ENCODE measurements around the gene SHTN1. TPM values are rescaled to one million over a fixed set of nuclear protein-coding genes. Genes with fewer than 3 reads are reported as not detected.

Gene SHTN1
- total RNA-seq, 1 experiment from 2014 or later, result not detected

- H3K36me3 ChIP-seq (ENCODE audit: insufficient read depth, low read length), result no peaks in the 10 kb centered on the region
- no peak overlapping the region for H3K9ac ChIP-seq (ENCODE audit: low read length)
- no peak overlapping the region for H2AFZ ChIP-seq (ENCODE audit: low read length)
- no peaks in the 10 kb centered on the region for H3K79me2 ChIP-seq (ENCODE audit: low read length)
- no peak overlapping the region for H3K4me2 ChIP-seq (ENCODE audit: low read depth, low read length, poor library complexity, severe bottlenecking)
- no peaks in the 10 kb centered on the region for H4K20me1 ChIP-seq (ENCODE audit: insufficient read depth, low read depth, low read length)
- no peaks in the 10 kb centered on the region for H3K9me2 ChIP-seq (replicated peaks; ENCODE audit: insufficient read depth, low read length)
- H3K4me3 ChIP-seq (ENCODE audit: low read length), result no peak overlapping the region
- H3K27me3 ChIP-seq (ENCODE audit: low read length), result no peaks in the 10 kb centered on the region
- no peaks in the 10 kb centered on the region for H3K9me3 ChIP-seq (ENCODE audit: low read length)
- peaks cover 5% of the 10 kb centered on the region for H3K4me1 ChIP-seq (ENCODE audit: low read length)
- DNase-seq, result no peak
- no peak overlapping the region for H3K27ac ChIP-seq (ENCODE audit: low read length)
Observed at GRCh38 chr10:116853701-116854100, 151.3 kb downstream of the SHTN1 start.

- H3K27me3 ChIP-seq (ENCODE audit: low read length), result no peaks in the 10 kb centered on the region
- no peak overlapping the region for H3K9ac ChIP-seq (ENCODE audit: low read length)
- H3K79me2 ChIP-seq (ENCODE audit: low read length), result no peaks in the 10 kb centered on the region
- no peak for DNase-seq
- H4K20me1 ChIP-seq (ENCODE audit: insufficient read depth, low read depth, low read length), result 0 out of 2 replicates have a peak, but pooled peaks cover 3% of the 10 kb centered on the region
- no peaks in the 10 kb centered on the region for H3K36me3 ChIP-seq (ENCODE audit: insufficient read depth, low read length)
- no peak overlapping the region for H3K4me2 ChIP-seq (ENCODE audit: low read depth, low read length, poor library complexity, severe bottlenecking)
- no peaks in the 10 kb centered on the region for H3K9me2 ChIP-seq (replicated peaks; ENCODE audit: insufficient read depth, low read length)
- no peaks in the 10 kb centered on the region for H3K9me3 ChIP-seq (ENCODE audit: low read length)
- no peak overlapping the region for H3K4me3 ChIP-seq (ENCODE audit: low read length)
- no peak overlapping the region for H3K27ac ChIP-seq (ENCODE audit: low read length)
- H3K4me1 ChIP-seq (ENCODE audit: low read length), result peaks cover 9% of the 10 kb centered on the region
- H2AFZ ChIP-seq (ENCODE audit: low read length), result no peak overlapping the region
Observed at GRCh38 chr10:116853287-116853686, 151.7 kb downstream of the SHTN1 start.

GRCh38 chr10:116852246-116852645 lies 152.7 kb downstream of the SHTN1 start:
- Histone ChIP-seq H3K27ac (ENCODE audit: low read length) (no peak overlapping the region), H2AFZ (ENCODE audit: low read length) (no peak overlapping the region), H3K9ac (ENCODE audit: low read length) (no peak overlapping the region), H3K9me3 (ENCODE audit: low read length) (no peaks in the 10 kb centered on the region), H3K4me2 (ENCODE audit: low read depth, low read length, poor library complexity, severe bottlenecking) (no peak overlapping the region), H3K4me1 (ENCODE audit: low read length) (peaks cover 13% of the 10 kb centered on the region), H3K27me3 (ENCODE audit: low read length) (no peaks in the 10 kb centered on the region), H3K36me3 (ENCODE audit: insufficient read depth, low read length) (no peaks in the 10 kb centered on the region), H3K9me2 (replicated peaks; ENCODE audit: insufficient read depth, low read length) (no peaks in the 10 kb centered on the region), H4K20me1 (ENCODE audit: insufficient read depth, low read depth, low read length) (0 out of 2 replicates have a peak, but pooled peaks cover 4% of the 10 kb centered on the region), H3K79me2 (ENCODE audit: low read length) (no peaks in the 10 kb centered on the region), H3K4me3 (ENCODE audit: low read length) (no peak overlapping the region)
- DNase-seq, result no peak

GRCh38 chr10:116850058-116850611 lies 154.9 kb downstream of the SHTN1 start:
- Histone ChIP-seq H3K27ac (ENCODE audit: low read length) (no peak overlapping the region), H3K9ac (ENCODE audit: low read length) (no peak overlapping the region), H3K4me2 (ENCODE audit: low read depth, low read length, poor library complexity, severe bottlenecking) (no peak overlapping the region), H2AFZ (ENCODE audit: low read length) (no peak overlapping the region), H3K27me3 (ENCODE audit: low read length) (no peaks in the 10 kb centered on the region), H3K9me2 (replicated peaks; ENCODE audit: insufficient read depth, low read length) (no peaks in the 10 kb centered on the region), H3K36me3 (ENCODE audit: insufficient read depth, low read length) (no peaks in the 10 kb centered on the region), H3K9me3 (ENCODE audit: low read length) (no peaks in the 10 kb centered on the region), H3K4me1 (ENCODE audit: low read length) (peaks cover 13% of the 10 kb centered on the region), H3K4me3 (ENCODE audit: low read length) (no peak overlapping the region), H4K20me1 (ENCODE audit: insufficient read depth, low read depth, low read length) (0 out of 2 replicates have a peak, but pooled peaks cover 4% of the 10 kb centered on the region), H3K79me2 (ENCODE audit: low read length) (no peaks in the 10 kb centered on the region)
- no peak for DNase-seq

GRCh38 chr10:116849248-116850057 lies 155.5 kb downstream of the SHTN1 start, which contains the start of gene ENO4:
TSS of gene ENO4 (plus strand) at chr10:116849499. CDS start at chr10:116849567, 68 bp downstream.
- H3K9me2 ChIP-seq (replicated peaks; ENCODE audit: insufficient read depth, low read length), result no peaks in the 10 kb centered on the region
- H3K27ac ChIP-seq (ENCODE audit: low read length), result no peak within 1 kb of the TSS
- H2AFZ ChIP-seq (ENCODE audit: low read length), result 0 out of 2 replicates have a peak within 1 kb of the TSS, but pooled peaks have one; percentile 7
- no peaks in the 10 kb centered on the region for H3K79me2 ChIP-seq (ENCODE audit: low read length)
- H3K36me3 ChIP-seq (ENCODE audit: insufficient read depth, low read length), result no peaks in the 10 kb centered on the region
- no peaks in the 10 kb centered on the region for H3K27me3 ChIP-seq (ENCODE audit: low read length)
- no peak for DNase-seq
- H3K4me1 ChIP-seq (ENCODE audit: low read length), result peaks cover 13% of the 10 kb centered on the region
- peak within 1 kb of the TSS; percentile 45 for H3K4me2 ChIP-seq (ENCODE audit: low read depth, low read length, poor library complexity, severe bottlenecking)
- no peak within 1 kb of the TSS for H3K9ac ChIP-seq (ENCODE audit: low read length)
- no peaks in the 10 kb centered on the region for H3K9me3 ChIP-seq (ENCODE audit: low read length)
- H3K4me3 ChIP-seq (ENCODE audit: low read length), result peak within 1 kb of the TSS; percentile 36; the same call in 1 of the 2 replicates
- 0 out of 2 replicates have a peak, but pooled peaks cover 4% of the 10 kb centered on the region for H4K20me1 ChIP-seq (ENCODE audit: insufficient read depth, low read depth, low read length)

- Histone ChIP-seq H4K20me1 (ENCODE audit: insufficient read depth, low read depth, low read length) (0 out of 2 replicates have a peak, but pooled peaks cover 4% of the 10 kb centered on the region), H3K9me3 (ENCODE audit: low read length) (no peaks in the 10 kb centered on the region), H3K4me3 (ENCODE audit: low read length) (peak overlapping the region; percentile 36; the same call in 1 of the 2 replicates), H3K4me1 (ENCODE audit: low read length) (peaks cover 13% of the 10 kb centered on the region), H3K9ac (ENCODE audit: low read length) (no peak overlapping the region), H3K9me2 (replicated peaks; ENCODE audit: insufficient read depth, low read length) (no peaks in the 10 kb centered on the region), H2AFZ (ENCODE audit: low read length) (no peak overlapping the region), H3K79me2 (ENCODE audit: low read length) (no peaks in the 10 kb centered on the region), H3K4me2 (ENCODE audit: low read depth, low read length, poor library complexity, severe bottlenecking) (peak overlapping the region; percentile 45), H3K36me3 (ENCODE audit: insufficient read depth, low read length) (no peaks in the 10 kb centered on the region), H3K27ac (ENCODE audit: low read length) (no peak overlapping the region), H3K27me3 (ENCODE audit: low read length) (no peaks in the 10 kb centered on the region)
- no peak for DNase-seq
Observed at GRCh38 chr10:116848944-116849247, 156.1 kb downstream of the SHTN1 start.

- Histone ChIP-seq H3K4me2 (ENCODE audit: low read depth, low read length, poor library complexity, severe bottlenecking) (no peak overlapping the region), H3K4me1 (ENCODE audit: low read length) (peaks cover 13% of the 10 kb centered on the region), H3K27ac (ENCODE audit: low read length) (no peak overlapping the region), H3K27me3 (ENCODE audit: low read length) (no peaks in the 10 kb centered on the region), H3K9ac (ENCODE audit: low read length) (no peak overlapping the region), H2AFZ (ENCODE audit: low read length) (0 out of 2 replicates have a peak overlapping the region, but pooled peaks have one; percentile 7), H3K9me2 (replicated peaks; ENCODE audit: insufficient read depth, low read length) (no peaks in the 10 kb centered on the region), H3K4me3 (ENCODE audit: low read length) (peak overlapping the region; percentile 36; the same call in 1 of the 2 replicates), H3K36me3 (ENCODE audit: insufficient read depth, low read length) (no peaks in the 10 kb centered on the region), H3K9me3 (ENCODE audit: low read length) (no peaks in the 10 kb centered on the region), H3K79me2 (ENCODE audit: low read length) (no peaks in the 10 kb centered on the region), H4K20me1 (ENCODE audit: insufficient read depth, low read depth, low read length) (0 out of 2 replicates have a peak, but pooled peaks cover 4% of the 10 kb centered on the region)
- DNase-seq, result peak; percentile 53
Observed at GRCh38 chr10:116848032-116848943, 156.7 kb downstream of the SHTN1 start.
